ENCODE measurements around the gene GRHPR.
A peak's percentile ranks its signal among the peaks of the same experiment; 100 is the strongest.
"Not testable (repeated sequence)": the region's sequence is repeated elsewhere in the genome, so short reads cannot be mapped to it uniquely, and the experiment has no call there.

The GRHPR gene

DNA sequence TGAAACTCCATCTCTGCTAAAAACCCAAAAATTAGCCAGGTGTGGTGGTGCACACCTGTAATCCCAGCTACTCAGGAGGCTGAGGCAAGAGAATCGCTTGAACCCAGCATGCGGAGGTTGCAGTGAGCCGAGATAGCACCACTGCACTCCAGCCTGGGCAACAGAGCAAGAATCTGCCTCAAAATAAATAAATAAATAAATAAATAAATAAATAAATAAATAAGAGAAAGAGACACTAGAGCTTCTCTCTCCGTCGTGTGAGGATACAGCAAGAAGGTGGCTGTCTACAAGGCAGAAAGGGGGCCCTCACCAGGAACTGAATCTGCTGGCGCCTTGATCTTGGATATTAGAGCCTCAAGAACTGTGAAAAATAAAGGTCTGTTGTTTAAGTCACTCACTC, 51.5 kb downstream of the GRHPR start:
- H3K4me1 ChIP-seq (ENCODE audit: control insufficient read depth in 1 of 2, insufficient read depth in 2 of 2, low read length in 2 of 2); H3K27ac ChIP-seq (ENCODE audit: low read depth, low read length); H3K9ac ChIP-seq (ENCODE audit: low read depth in 1 of 2, low read length in 2 of 2); H3K36me3 ChIP-seq (ENCODE audit: control insufficient read depth in 1 of 2, insufficient read depth in 2 of 2, low read length in 2 of 2); H3K9me3 ChIP-seq (ENCODE audit: control insufficient read depth in 1 of 2, low read length in 2 of 2); H3K27me3 ChIP-seq (ENCODE audit: control insufficient read depth in 1 of 2, insufficient read depth in 2 of 2, low read length in 2 of 2); H3K4me3 ChIP-seq (ENCODE audit: low read depth in 1 of 2, low read length in 2 of 2): not testable (repeated sequence)

DNA sequence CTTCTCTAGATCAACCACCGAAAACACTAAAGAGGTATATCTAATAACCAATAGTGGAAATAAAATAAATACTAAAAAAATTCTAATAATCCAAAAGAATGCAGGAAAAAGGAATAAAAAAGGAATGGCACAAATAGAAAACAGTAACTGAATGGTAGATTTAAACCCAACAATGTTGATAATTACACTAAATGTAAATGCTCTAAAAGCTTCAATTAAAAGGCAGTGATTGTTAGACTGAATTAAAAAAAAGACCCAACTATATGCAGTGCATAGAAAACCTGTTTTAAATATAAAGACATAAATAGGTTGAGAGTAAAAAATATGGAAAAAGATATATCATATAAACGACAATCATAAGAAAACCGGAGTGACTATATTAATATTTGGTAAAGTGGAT, 51.9 kb downstream of the GRHPR start:
- peaks cover 3 to 6% of the 10 kb centered on the region in 2 donors for H3K4me1 ChIP-seq (ENCODE audit: control insufficient read depth in 1 of 2, insufficient read depth in 2 of 2, low read length in 2 of 2)
- no peaks in the 10 kb centered on the region for H3K36me3 ChIP-seq (ENCODE audit: control insufficient read depth in 1 of 2, insufficient read depth in 2 of 2, low read length in 2 of 2)
- no peaks in the 10 kb centered on the region for H3K27me3 ChIP-seq (ENCODE audit: control insufficient read depth in 1 of 2, insufficient read depth in 2 of 2, low read length in 2 of 2)
- H3K9me3 ChIP-seq (ENCODE audit: control insufficient read depth in 1 of 2, low read length in 2 of 2) = no peaks in the 10 kb centered on the region
- H3K4me3 ChIP-seq (ENCODE audit: low read depth in 1 of 2, low read length in 2 of 2) = no peak overlapping the region
- H3K9ac ChIP-seq (ENCODE audit: low read depth in 1 of 2, low read length in 2 of 2) = no peak overlapping the region
- no peak overlapping the region for H3K27ac ChIP-seq (ENCODE audit: low read depth, low read length)

DNA sequence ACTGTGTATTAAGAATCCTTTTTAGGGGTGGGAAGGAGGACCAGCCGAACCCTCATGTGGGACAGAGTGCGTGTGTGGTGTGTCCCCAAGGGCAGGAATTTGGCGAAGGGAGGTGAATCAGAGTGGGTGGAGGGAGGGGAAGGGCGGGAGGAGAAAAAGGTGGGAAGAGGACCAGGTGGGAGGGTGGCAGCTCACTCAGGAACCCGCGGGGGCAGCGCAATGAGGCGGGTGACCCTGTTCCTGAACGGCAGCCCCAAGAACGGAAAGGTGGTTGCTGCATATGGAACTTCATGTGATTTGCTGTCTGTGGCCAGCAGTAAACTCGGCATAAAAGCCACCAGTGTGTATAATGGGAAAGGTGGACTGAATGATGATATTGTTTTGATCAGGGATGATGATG, 54.4 kb downstream of the GRHPR start:
- H3K27me3 ChIP-seq (ENCODE audit: control insufficient read depth in 1 of 2, insufficient read depth in 2 of 2, low read length in 2 of 2) = peaks cover 0 to 5% of the 10 kb centered on the region in 2 donors
- no peaks in the 10 kb centered on the region for H3K36me3 ChIP-seq (ENCODE audit: control insufficient read depth in 1 of 2, insufficient read depth in 2 of 2, low read length in 2 of 2)
- no peak overlapping the region for H3K4me3 ChIP-seq (ENCODE audit: low read depth in 1 of 2, low read length in 2 of 2)
- no peak overlapping the region for H3K27ac ChIP-seq (ENCODE audit: low read depth, low read length)
- no peak overlapping the region for H3K9ac ChIP-seq (ENCODE audit: low read depth in 1 of 2, low read length in 2 of 2)
- no peaks in the 10 kb centered on the region for H3K9me3 ChIP-seq (ENCODE audit: control insufficient read depth in 1 of 2, low read length in 2 of 2)
- H3K4me1 ChIP-seq (ENCODE audit: control insufficient read depth in 1 of 2, insufficient read depth in 2 of 2, low read length in 2 of 2) = peaks cover 6% of the 10 kb centered on the region in 2 donors

DNA sequence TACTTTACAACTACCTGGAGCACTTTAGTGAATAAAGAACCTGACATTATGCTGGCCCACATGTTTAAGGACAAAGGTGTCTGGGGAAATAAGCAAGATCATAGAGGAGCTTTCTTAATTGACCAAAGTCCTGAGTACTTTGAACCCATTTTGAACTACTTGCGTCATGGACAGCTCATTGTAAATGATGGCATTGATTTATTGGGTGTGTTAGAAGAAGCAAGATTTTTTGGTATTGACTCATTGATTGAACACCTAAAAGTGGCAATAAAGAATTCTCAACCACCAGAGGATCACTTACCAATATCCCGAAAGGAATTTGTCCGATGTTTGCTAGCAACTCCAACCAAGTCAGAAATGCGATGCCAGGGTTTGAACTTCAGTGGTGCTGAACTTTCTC, 54.9 kb downstream of the GRHPR start:
- H3K36me3 ChIP-seq (ENCODE audit: control insufficient read depth in 1 of 2, insufficient read depth in 2 of 2, low read length in 2 of 2); H3K9ac ChIP-seq (ENCODE audit: low read depth in 1 of 2, low read length in 2 of 2); H3K27ac ChIP-seq (ENCODE audit: low read depth, low read length); H3K4me3 ChIP-seq (ENCODE audit: low read depth in 1 of 2, low read length in 2 of 2); H3K4me1 ChIP-seq (ENCODE audit: control insufficient read depth in 1 of 2, insufficient read depth in 2 of 2, low read length in 2 of 2); H3K9me3 ChIP-seq (ENCODE audit: control insufficient read depth in 1 of 2, low read length in 2 of 2); H3K27me3 ChIP-seq (ENCODE audit: control insufficient read depth in 1 of 2, insufficient read depth in 2 of 2, low read length in 2 of 2): not testable (repeated sequence)

DNA sequence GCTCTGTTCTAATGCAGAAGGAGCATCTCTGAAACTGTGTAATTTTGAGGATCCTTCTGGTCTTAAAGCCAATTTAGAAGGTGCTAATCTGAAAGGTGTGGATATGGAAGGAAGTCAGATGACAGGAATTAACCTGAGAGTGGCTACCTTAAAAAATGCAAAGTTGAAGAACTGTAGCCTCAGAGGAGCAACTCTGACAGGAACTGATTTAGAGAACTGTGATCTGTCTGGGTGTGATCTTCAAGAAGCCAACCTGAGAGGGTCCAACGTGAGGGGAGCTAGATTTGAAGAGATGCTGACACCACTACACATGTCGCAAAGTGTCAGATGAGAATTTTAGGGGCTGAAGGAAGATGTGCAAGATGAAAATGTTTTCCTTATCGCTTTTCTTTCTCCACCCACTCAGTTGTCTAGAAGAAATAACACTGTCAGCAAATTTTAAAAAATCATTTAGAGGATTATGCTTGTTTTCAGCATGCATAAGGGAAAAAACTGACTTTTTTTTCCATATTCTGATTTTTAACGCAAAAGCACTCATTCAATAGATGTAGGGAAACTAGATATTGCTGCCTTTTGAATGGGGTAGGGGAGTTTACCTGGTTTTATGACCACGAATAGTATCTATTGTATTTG, 55.6 kb downstream of the GRHPR start:
- not testable (repeated sequence) for H3K9me3 ChIP-seq (ENCODE audit: control insufficient read depth in 1 of 2, low read length in 2 of 2); H3K4me3 ChIP-seq (ENCODE audit: low read depth in 1 of 2, low read length in 2 of 2); H3K4me1 ChIP-seq (ENCODE audit: control insufficient read depth in 1 of 2, insufficient read depth in 2 of 2, low read length in 2 of 2); H3K36me3 ChIP-seq (ENCODE audit: control insufficient read depth in 1 of 2, insufficient read depth in 2 of 2, low read length in 2 of 2); H3K9ac ChIP-seq (ENCODE audit: low read depth in 1 of 2, low read length in 2 of 2); H3K27me3 ChIP-seq (ENCODE audit: control insufficient read depth in 1 of 2, insufficient read depth in 2 of 2, low read length in 2 of 2); H3K27ac ChIP-seq (ENCODE audit: low read depth, low read length)

DNA sequence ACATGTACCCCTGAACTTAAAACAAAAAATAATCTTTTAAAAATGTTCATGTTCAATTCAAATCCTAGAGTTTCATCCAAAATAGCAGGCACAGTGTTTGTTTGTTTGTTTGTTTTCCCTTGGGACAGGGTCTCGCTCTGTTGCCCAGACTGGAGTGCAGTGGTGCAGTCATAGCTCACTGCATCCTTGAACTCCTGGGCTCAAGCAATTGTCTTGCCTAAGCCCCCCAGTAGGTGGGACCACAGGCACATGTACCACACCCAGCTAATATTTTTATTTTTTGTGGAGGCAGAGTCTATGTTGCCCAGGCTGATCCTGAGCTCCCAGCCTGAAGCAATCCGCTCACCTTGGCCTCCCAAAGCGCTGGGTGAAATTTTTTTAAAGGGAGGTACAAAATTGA, 58.3 kb downstream of the GRHPR start:
- Histone ChIP-seq H3K27me3 (ENCODE audit: control insufficient read depth in 1 of 2, insufficient read depth in 2 of 2, low read length in 2 of 2) (peaks cover 0 to 5% of the 10 kb centered on the region in 2 donors), H3K36me3 (ENCODE audit: control insufficient read depth in 1 of 2, insufficient read depth in 2 of 2, low read length in 2 of 2) (no peaks in the 10 kb centered on the region), H3K27ac (ENCODE audit: low read depth, low read length) (no peak overlapping the region), H3K9me3 (ENCODE audit: control insufficient read depth in 1 of 2, low read length in 2 of 2) (no peaks in the 10 kb centered on the region), H3K4me3 (ENCODE audit: low read depth in 1 of 2, low read length in 2 of 2) (no peak overlapping the region), H3K4me1 (ENCODE audit: control insufficient read depth in 1 of 2, insufficient read depth in 2 of 2, low read length in 2 of 2) (peaks cover 0 to 14% of the 10 kb centered on the region in 2 donors), H3K9ac (ENCODE audit: low read depth in 1 of 2, low read length in 2 of 2) (no peak overlapping the region)

DNA sequence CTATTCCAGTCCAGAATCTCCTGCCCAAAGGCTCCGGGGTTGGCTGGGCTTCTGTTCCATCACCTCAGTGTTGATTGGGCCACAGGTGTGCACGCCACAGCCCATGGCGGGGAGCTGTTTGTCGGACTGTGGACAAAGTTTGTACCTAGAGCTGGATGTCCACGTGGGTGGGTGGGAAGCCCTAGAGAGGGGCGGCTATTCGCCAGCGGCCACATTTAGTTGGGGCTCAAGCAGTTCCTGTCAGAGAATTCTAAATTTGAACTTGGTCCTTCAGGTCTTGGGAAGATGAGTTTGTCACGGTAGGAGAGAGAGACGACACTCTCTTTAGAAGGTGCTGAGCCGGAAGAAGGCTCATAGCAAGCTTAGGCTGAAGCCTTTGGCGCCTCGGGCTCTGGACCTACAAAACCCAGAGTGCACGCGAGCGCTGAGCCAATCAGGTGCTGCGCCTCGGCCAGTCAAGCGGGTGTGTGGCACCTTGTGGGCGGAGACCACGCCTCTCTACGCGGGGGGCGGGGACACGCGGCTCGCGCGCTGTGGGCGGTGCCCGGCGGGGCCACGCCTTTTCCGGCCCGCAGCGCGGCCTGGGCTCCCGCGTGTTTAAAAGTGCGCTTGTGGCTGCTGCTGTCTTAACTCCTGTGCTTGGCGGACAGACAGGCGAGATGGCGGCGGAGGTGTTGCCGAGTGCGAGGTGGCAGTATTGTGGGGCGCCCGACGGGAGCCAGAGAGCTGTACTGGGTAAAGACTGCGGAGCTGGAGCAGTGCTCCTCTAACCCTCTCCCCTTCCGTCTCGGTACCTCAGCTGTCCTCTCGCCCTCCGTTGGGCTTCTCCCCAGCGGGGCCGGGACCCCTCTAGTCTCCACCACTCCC, 63.1 kb downstream of the GRHPR start, which contains the start of gene POLR1E:
TSS of gene POLR1E (plus strand) at position 560 of the 867 bp plus-strand sequence. CDS start at position 660, 100 bp downstream.
- no peak within 1 kb of the TSS for H3K27ac ChIP-seq (ENCODE audit: low read depth, low read length)
- H3K36me3 ChIP-seq (ENCODE audit: control insufficient read depth in 1 of 2, insufficient read depth in 2 of 2, low read length in 2 of 2) = peaks cover 5 to 12% of the 10 kb centered on the region in 2 donors
- peak within 1 kb of the TSS; percentile 87 to 97 for H3K4me3 ChIP-seq (ENCODE audit: low read depth in 1 of 2, low read length in 2 of 2)
- H3K4me1 ChIP-seq (ENCODE audit: control insufficient read depth in 1 of 2, insufficient read depth in 2 of 2, low read length in 2 of 2) = peaks cover 16 to 30% of the 10 kb centered on the region in 2 donors
- H3K27me3 ChIP-seq (ENCODE audit: control insufficient read depth in 1 of 2, insufficient read depth in 2 of 2, low read length in 2 of 2) = peaks cover 0 to 5% of the 10 kb centered on the region in 2 donors
- peak within 1 kb of the TSS; percentile 81 to 96 for H3K9ac ChIP-seq (ENCODE audit: low read depth in 1 of 2, low read length in 2 of 2)
- no peaks in the 10 kb centered on the region for H3K9me3 ChIP-seq (ENCODE audit: control insufficient read depth in 1 of 2, low read length in 2 of 2)

DNA sequence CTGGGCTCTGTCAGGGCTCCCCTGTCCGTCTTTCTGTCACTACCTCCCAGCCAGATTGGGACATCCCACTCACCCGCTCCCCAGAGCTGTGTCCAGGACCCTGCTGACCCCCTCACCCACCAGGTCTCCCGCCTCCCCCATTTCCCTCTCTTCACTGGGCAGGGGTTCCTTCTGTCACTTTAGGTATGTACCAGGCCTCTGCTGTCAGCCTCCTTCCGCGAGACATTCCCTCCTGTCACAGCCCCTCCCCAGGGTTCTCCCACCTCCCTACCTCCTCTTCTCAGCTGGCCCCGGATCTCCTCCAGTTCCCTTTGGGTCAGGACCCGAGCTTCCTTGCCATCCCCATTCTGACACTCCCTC, 63.7 kb downstream of the GRHPR start:
- peak overlapping the region; percentile 81 to 96 for H3K9ac ChIP-seq (ENCODE audit: low read depth in 1 of 2, low read length in 2 of 2)
- H3K27me3 ChIP-seq (ENCODE audit: control insufficient read depth in 1 of 2, insufficient read depth in 2 of 2, low read length in 2 of 2) = peaks cover 0 to 5% of the 10 kb centered on the region in 2 donors
- no peak overlapping the region for H3K27ac ChIP-seq (ENCODE audit: low read depth, low read length)
- H3K9me3 ChIP-seq (ENCODE audit: control insufficient read depth in 1 of 2, low read length in 2 of 2) = no peaks in the 10 kb centered on the region
- H3K36me3 ChIP-seq (ENCODE audit: control insufficient read depth in 1 of 2, insufficient read depth in 2 of 2, low read length in 2 of 2) = peaks cover 5 to 13% of the 10 kb centered on the region in 2 donors
- H3K4me1 ChIP-seq (ENCODE audit: control insufficient read depth in 1 of 2, insufficient read depth in 2 of 2, low read length in 2 of 2) = peaks cover 16 to 30% of the 10 kb centered on the region in 2 donors
- peak overlapping the region; percentile 87 to 97 for H3K4me3 ChIP-seq (ENCODE audit: low read depth in 1 of 2, low read length in 2 of 2)

Data from duodenal mucosa (tissue), 2 donors.